Neural crest cell (in vitro differentiated cells): Measurements from ENCODE around the gene KLF5. TPM values are rescaled to one million over a fixed set of nuclear protein-coding genes. Genes with fewer than 3 reads are reported as not detected.

Experiments
- DNase-seq: peaks from one replicate; pipeline ENCODE4 v3.0.0; 2021; ENCODE audit warnings: low read depth, mixed read lengths, low spot score
- H3K27ac Mint-ChIP-seq: one replicate; pipeline ENCODE4 v1.8.0; 2021; ENCODE audit warnings: mild to moderate bottlenecking, mixed read lengths; ENCODE audit not compliant: unreplicated experiment
- H3K27me3 Mint-ChIP-seq: 2 replicates; pipeline ENCODE4 v1.8.0; 2021; ENCODE audit warnings: low read depth, mild to moderate bottlenecking, mixed read lengths
- H3K36me3 Mint-ChIP-seq: 2 replicates; pipeline ENCODE4 v1.8.0; 2021; ENCODE audit warnings: low read depth, mild to moderate bottlenecking, mixed read lengths
- H3K4me1 Mint-ChIP-seq: 2 replicates; pipeline ENCODE4 v1.8.0; 2021; ENCODE audit warnings: mixed read lengths
- H3K4me3 Mint-ChIP-seq: one replicate; pipeline ENCODE4 v1.8.0; 2021; ENCODE audit warnings: mild to moderate bottlenecking, mixed read lengths
- H3K9me3 Mint-ChIP-seq: 2 replicates; pipeline ENCODE4 v1.8.0; 2021; ENCODE audit warnings: mixed read lengths
- CTCF ChIP-seq: fragments of 200-600 bp; sonication (generic); conservative IDR thresholded peaks from 2 replicates; pipeline ENCODE4 v1.5.0; 2021; ENCODE audit warnings: antibody characterized with exemption, mild to moderate bottlenecking
- total RNA-seq: library from RNA; stranded (reverse); gene quantifications from 2 replicates; pipeline ENCODE4 v1.2.1, GENCODE V29; 2021

KLF5 gene
- total RNA-seq, 1 donor from 2014 or later: 0.44 TPM

GRCh38 chr13:73119612-73120011 lies 60.8 kb downstream of the KLF5 start:
- Mint-ChIP-seq H3K9me3 (peaks cover 3% of the 10 kb centered on the region), H3K4me3 (no peak overlapping the region), H3K36me3 (no peaks in the 10 kb centered on the region), H3K27me3 (no peaks in the 10 kb centered on the region), H3K27ac (no peak overlapping the region), H3K4me1 (no peaks in the 10 kb centered on the region)
- no peak for DNase-seq
- no peak for TF ChIP-seq CTCF
